ENCODE results near the gene AKT1S1.

AKT1S1 gene

DNA sequence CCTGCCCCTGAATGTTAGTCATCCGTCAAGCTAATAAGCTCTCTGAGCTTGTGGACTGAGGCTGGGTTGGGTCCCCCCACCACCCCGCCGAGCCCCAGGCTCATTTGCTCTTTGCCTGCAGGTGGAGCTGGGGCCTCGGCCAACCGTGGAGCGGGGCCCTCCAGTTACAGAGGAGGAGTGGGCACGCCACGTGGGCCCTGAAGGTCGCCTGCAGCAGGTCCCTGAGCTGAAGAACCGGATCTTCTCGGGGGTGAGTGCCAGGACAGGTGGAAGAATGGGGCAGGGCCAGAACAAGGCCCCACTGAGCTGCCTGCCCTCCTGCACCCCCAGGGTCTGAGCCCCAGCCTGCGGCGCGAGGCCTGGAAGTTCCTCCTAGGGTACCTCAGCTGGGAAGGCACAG is 5.5 kb upstream of the AKT1S1 start:
- DNase-seq, result no peak

GRCh38 chr19:49881672-49882394 is 4.7 kb upstream of the AKT1S1 start:
- no peak for DNase-seq

DNA sequence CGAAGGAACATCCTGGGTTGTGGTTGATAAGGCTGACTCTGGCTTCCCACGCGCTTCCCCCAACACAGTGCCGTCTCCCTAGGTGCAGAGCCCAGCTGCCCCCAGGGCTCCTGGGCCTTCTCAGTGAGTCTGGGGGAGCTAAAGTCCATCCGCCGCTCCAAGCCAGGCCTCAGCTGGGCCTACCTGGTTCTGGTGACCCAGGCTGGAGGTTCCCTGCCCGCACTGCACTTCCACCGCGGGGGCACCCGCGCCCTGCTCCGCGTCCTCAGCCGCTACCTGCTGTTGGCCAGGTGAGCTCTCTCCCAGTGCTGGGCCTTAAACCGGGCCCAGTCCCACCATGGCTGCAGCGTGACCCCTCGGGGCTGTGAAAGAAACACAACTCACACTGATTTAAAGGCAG is 4.0 kb upstream of the AKT1S1 start:
- DNase-seq, result no peak

GRCh38 chr19:49880162-49880869 is 3.2 kb upstream of the AKT1S1 start:
- no peak for DNase-seq

DNA sequence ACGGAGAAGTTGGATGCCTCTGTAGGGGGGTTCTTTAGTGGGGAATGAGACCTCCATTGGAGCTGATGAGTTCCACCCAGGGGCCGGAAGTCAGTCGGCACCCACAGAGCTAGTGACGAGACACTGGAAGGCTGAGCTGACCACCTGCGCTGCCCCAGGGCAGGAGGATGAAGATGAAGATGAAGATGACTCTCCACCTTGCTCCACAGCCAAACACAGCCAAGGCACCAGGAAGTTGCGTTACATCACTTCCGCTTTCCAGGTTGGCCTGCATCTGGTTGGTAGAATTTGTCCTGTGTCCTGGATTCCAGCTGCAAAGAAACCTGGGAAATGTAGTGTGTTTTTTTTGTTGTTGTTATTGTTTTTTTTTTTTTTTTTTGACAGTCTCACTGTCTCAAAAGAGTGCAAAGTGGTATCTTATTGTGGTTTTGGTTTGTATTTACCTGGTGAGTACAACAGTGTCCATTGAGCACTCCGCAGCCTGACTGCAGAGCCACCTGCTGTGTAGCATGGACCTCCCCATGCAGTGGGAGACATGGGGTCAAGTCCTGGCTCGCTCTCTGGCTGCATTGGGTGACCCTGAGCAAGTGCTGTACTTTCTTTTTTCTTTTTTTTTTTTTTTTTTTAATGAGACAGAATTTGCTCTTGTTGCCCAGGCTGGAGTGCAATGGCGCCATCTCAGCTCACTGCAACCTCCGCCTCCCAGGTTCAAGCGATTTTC is 2.2 kb upstream of the AKT1S1 start:
- no peak for DNase-seq

DNA sequence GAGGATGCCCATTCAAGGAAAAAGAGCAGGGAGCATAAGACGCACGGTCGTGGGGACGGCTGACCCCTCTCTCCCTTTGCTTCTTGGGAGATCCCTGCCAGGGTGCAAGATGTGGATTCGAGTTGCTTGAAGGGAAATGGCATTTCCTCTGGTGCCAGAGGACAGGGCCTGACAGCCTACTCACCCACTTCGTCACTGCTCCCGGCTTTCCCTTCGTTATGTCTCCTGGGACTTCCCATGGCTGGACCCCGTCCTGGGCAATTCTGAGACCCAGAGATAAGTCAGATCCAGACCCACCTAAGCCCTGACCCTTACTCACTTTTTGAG is 1.6 kb upstream of the AKT1S1 start:
- no peak for DNase-seq

GRCh38 chr19:49877879-49878743 is 956 bp upstream of the AKT1S1 start:
- DNase-seq, result peak; percentile 95

GRCh38 chr19:49876422-49877019 is 634 bp downstream of the AKT1S1 start:
- DNase-seq, result peak; percentile 97

DNA sequence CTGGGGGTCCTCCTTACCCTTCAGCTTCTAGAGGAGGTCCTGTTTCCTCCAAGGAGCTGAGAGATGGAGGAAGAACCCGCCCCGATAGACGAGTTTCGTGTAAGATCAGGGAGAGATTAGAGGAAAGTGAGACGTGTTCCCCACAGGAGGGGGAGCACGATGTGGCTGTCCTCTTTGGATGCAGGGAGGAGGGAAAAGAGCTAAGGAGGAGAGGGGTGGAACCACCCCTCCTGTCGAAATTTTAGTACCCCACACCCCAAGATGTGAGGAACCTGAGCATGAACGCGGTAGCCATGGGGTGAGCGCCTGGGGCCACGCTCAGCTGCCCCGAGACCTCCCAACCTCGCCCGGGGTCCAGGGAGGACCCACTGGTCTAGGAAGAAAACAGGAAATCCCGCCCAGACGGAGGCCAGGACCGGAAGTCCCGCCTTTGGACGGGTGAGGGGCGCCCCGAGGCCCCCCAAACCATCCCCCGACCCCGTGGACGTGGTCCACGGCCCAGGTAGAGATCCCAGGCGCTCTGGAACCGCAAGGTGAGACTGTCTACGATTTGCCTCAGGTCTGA is 1.2 kb downstream of the AKT1S1 start:
- DNase-seq, result peak; percentile 66

- DNase-seq, result no peak
These were observed 2.0 kb downstream of the AKT1S1 start for GRCh38 chr19:49875177-49875576.

- DNase-seq, result no peak
These were observed 2.5 kb downstream of the AKT1S1 start for GRCh38 chr19:49874503-49875157.

DNA sequence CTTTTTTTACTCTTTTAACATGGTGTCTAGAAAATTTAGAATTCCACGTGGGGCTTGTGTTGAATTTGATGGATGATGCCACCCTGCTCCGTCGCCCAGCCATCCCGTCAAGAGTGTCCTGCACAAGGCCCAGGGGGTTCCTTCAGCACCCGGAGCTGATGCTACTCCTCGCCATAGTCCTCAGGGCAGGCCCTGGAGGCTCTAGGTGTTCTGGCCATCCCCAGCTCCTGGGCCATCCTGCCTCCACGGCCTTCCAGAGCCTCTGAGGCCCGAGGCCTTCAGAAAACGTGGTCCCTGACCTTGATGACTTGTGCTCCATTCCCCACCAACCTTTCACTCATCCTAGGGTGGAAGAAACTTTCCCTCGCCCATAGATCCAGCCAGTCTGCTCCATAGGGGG is 3.3 kb downstream of the AKT1S1 start:
- no peak for DNase-seq

- no peak for DNase-seq
These were observed 4.0 kb downstream of the AKT1S1 start for GRCh38 chr19:49873129-49873521.

- DNase-seq, result no peak
These were observed 4.7 kb downstream of the AKT1S1 start for GRCh38 chr19:49872245-49873128.

GRCh38 chr19:49871349-49871985 is 5.7 kb downstream of the AKT1S1 start:
- DNase-seq, result no peak

DNA sequence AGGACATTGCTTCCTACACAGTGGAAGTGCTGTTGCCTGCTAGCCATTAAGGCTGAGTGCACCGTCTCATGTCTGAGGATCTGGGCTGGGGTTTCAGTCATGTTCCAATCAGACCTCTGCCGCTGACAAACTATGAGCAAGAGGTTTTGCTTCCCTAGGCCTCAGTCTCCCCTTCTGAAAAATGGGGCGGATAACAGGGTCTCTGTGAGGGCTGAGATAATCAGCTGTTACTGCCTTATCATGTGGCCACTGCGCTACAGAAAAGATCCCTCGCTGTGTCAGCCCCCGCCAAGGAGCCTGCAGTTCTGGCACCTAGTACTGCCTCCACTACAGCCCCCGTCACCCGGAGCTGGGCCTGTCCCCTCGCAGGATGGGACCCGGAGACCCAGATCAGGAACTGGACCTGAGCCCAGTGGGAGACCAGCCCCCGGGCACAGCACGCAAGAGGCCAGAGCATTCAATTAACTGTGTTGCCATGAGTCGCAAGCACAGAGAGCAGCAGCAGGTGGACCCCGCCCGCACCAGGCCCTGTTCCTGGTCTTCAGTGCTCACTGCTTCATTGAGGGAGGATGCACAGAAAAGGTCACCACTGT is 6.8 kb downstream of the AKT1S1 start:
- DNase-seq, result no peak

GRCh38 chr19:49869484-49870308 is 7.5 kb downstream of the AKT1S1 start:
- peak; percentile 99 for DNase-seq

- DNase-seq, result no peak
These were observed 8.1 kb downstream of the AKT1S1 start for GRCh38 chr19:49869009-49869483.

Measured in DMS79 treated with DMSO at 0.1 percent for 48 hours (cell line).